ENCODE data around the gene BNC2. TPM values are rescaled to one million over a fixed set of nuclear protein-coding genes. Genes with fewer than 3 reads are reported as not detected.
A peak's percentile ranks its signal among the peaks of the same experiment; 100 is the strongest.

Gene BNC2
- total RNA-seq, 1 donor from 2014 or later, result 19.3 TPM

GRCh38 chr9:16869131-16869881 lies 1.2 kb downstream of the BNC2 start:
- peak; percentile 67 for DNase-seq (ENCODE audit: low spot score)

GRCh38 chr9:16868701-16869100 lies 1.8 kb downstream of the BNC2 start:
- peak; percentile 55 for DNase-seq (ENCODE audit: low spot score)

- DNase-seq (ENCODE audit: low spot score), result peak; percentile 94
Measured at GRCh38 chr9:16867576-16868311, 2.7 kb downstream of the BNC2 start.

GRCh38 chr9:16866587-16866986 lies 3.9 kb downstream of the BNC2 start:
- peak; percentile 77 for DNase-seq (ENCODE audit: low spot score)

GRCh38 chr9:16864649-16865434 lies 5.6 kb downstream of the BNC2 start:
- DNase-seq (ENCODE audit: low spot score), result peak; percentile 58

- DNase-seq (ENCODE audit: low spot score), result no peak
Measured at GRCh38 chr9:16848179-16848578, 22.3 kb downstream of the BNC2 start.

- DNase-seq (ENCODE audit: low spot score), result no peak
Measured at GRCh38 chr9:16846986-16847385, 23.5 kb downstream of the BNC2 start.

GRCh38 chr9:16846367-16846766 lies 24.1 kb downstream of the BNC2 start:
- peak; percentile 61 for DNase-seq (ENCODE audit: low spot score)

- DNase-seq (ENCODE audit: low spot score), result no peak
Measured at GRCh38 chr9:16834817-16835216, 35.7 kb downstream of the BNC2 start.

- no peak for DNase-seq (ENCODE audit: low spot score)
Measured at GRCh38 chr9:16833296-16833835, 37.1 kb downstream of the BNC2 start.

GRCh38 chr9:16832101-16832500 lies 38.4 kb downstream of the BNC2 start:
- no peak for DNase-seq (ENCODE audit: low spot score)

- no peak for DNase-seq (ENCODE audit: low spot score)
Measured at GRCh38 chr9:16830806-16831205, 39.7 kb downstream of the BNC2 start.

GRCh38 chr9:16828340-16829281 lies 41.9 kb downstream of the BNC2 start:
- DNase-seq (ENCODE audit: low spot score), result peak; percentile 68

GRCh38 chr9:16825971-16826625 lies 44.4 kb downstream of the BNC2 start:
- peak; percentile 89 for DNase-seq (ENCODE audit: low spot score)

- peak; percentile 67 for DNase-seq (ENCODE audit: low spot score)
Measured at GRCh38 chr9:16825331-16825725, 45.1 kb downstream of the BNC2 start.

- peak; percentile 73 for DNase-seq (ENCODE audit: low spot score)
Measured at GRCh38 chr9:16824545-16825330, 45.7 kb downstream of the BNC2 start.

GRCh38 chr9:16823906-16824305 lies 46.6 kb downstream of the BNC2 start:
- no peak for DNase-seq (ENCODE audit: low spot score)

GRCh38 chr9:16821344-16821743 lies 49.1 kb downstream of the BNC2 start:
- DNase-seq (ENCODE audit: low spot score), result no peak

GRCh38 chr9:16817514-16817913 lies 53.0 kb downstream of the BNC2 start:
- DNase-seq (ENCODE audit: low spot score), result no peak
